ENCODE measurements around the gene JARID2.

JARID2 gene

GRCh38 chr6:15284743-15285142 is 38.9 kb downstream of the JARID2 start:
- Histone ChIP-seq H3K4me3 (ENCODE audit: low read depth, low read length, poor library complexity, severe bottlenecking) (no peak overlapping the region), H3K9ac (ENCODE audit: low read length) (no peak overlapping the region), H3K4me1 (ENCODE audit: insufficient read depth, low read length, severe bottlenecking) (no peaks in the 10 kb centered on the region), H3K9me3 (ENCODE audit: low read length) (no peaks in the 10 kb centered on the region), H2AFZ (ENCODE audit: low read length) (no peak overlapping the region), H3K36me3 (ENCODE audit: insufficient read depth, low read length) (no peaks in the 10 kb centered on the region), H3K27ac (ENCODE audit: low read depth, low read length, poor library complexity, severe bottlenecking) (no peak overlapping the region), H3K27me3 (ENCODE audit: insufficient read depth, low read length) (no peaks in the 10 kb centered on the region), H3F3A (ENCODE audit: insufficient read depth, low read length) (no peaks in the 10 kb centered on the region), H3K4me2 (ENCODE audit: low read length) (no peak overlapping the region), H4K20me1 (ENCODE audit: insufficient read depth, low read length) (no peaks in the 10 kb centered on the region), H3K9me2 (ENCODE audit: low read depth, low read length) (no peaks in the 10 kb centered on the region), H3K79me2 (ENCODE audit: insufficient read depth, low read length) (no peaks in the 10 kb centered on the region)
- no peak for TF ChIP-seq EZH2 (IDR thresholded peaks at IDR 0.05; ENCODE audit: borderline replicate concordance, low read length)
- no peak for TF ChIP-seq CTCF (IDR thresholded peaks at IDR 0.05; ENCODE audit: low read length)

- H3K9ac ChIP-seq (ENCODE audit: low read length): no peak overlapping the region
- H3K4me3 ChIP-seq (ENCODE audit: low read depth, low read length, poor library complexity, severe bottlenecking): no peak overlapping the region
- no peak overlapping the region for H3K4me2 ChIP-seq (ENCODE audit: low read length)
- no peaks in the 10 kb centered on the region for H3K4me1 ChIP-seq (ENCODE audit: insufficient read depth, low read length, severe bottlenecking)
- no peaks in the 10 kb centered on the region for H3K9me2 ChIP-seq (ENCODE audit: low read depth, low read length)
- no peaks in the 10 kb centered on the region for H3K79me2 ChIP-seq (ENCODE audit: insufficient read depth, low read length)
- H4K20me1 ChIP-seq (ENCODE audit: insufficient read depth, low read length): no peaks in the 10 kb centered on the region
- H2AFZ ChIP-seq (ENCODE audit: low read length): no peak overlapping the region
- no peak overlapping the region for H3K27ac ChIP-seq (ENCODE audit: low read depth, low read length, poor library complexity, severe bottlenecking)
- TF ChIP-seq CTCF (IDR thresholded peaks at IDR 0.05; ENCODE audit: low read length) (no peak; the same call in 1 of the 2 replicates), EZH2 (IDR thresholded peaks at IDR 0.05; ENCODE audit: borderline replicate concordance, low read length) (no peak)
- no peaks in the 10 kb centered on the region for H3K36me3 ChIP-seq (ENCODE audit: insufficient read depth, low read length)
- H3K27me3 ChIP-seq (ENCODE audit: insufficient read depth, low read length): no peaks in the 10 kb centered on the region
- 0 out of 2 replicates have a peak, but pooled peaks cover 3% of the 10 kb centered on the region for H3K9me3 ChIP-seq (ENCODE audit: low read length)
- no peaks in the 10 kb centered on the region for H3F3A ChIP-seq (ENCODE audit: insufficient read depth, low read length)
Observed at GRCh38 chr6:15285682-15286294, 39.9 kb downstream of the JARID2 start.

GRCh38 chr6:15287670-15288375 is 42.0 kb downstream of the JARID2 start:
- Histone ChIP-seq H3K36me3 (ENCODE audit: insufficient read depth, low read length) (no peaks in the 10 kb centered on the region), H3K9ac (ENCODE audit: low read length) (no peak overlapping the region), H3K4me3 (ENCODE audit: low read depth, low read length, poor library complexity, severe bottlenecking) (no peak overlapping the region), H4K20me1 (ENCODE audit: insufficient read depth, low read length) (no peaks in the 10 kb centered on the region), H3K9me3 (ENCODE audit: low read length) (0 out of 2 replicates have a peak, but pooled peaks cover 3% of the 10 kb centered on the region), H3K4me2 (ENCODE audit: low read length) (no peak overlapping the region), H2AFZ (ENCODE audit: low read length) (no peak overlapping the region), H3F3A (ENCODE audit: insufficient read depth, low read length) (no peaks in the 10 kb centered on the region), H3K4me1 (ENCODE audit: insufficient read depth, low read length, severe bottlenecking) (no peaks in the 10 kb centered on the region), H3K27me3 (ENCODE audit: insufficient read depth, low read length) (no peaks in the 10 kb centered on the region), H3K79me2 (ENCODE audit: insufficient read depth, low read length) (no peaks in the 10 kb centered on the region), H3K9me2 (ENCODE audit: low read depth, low read length) (no peaks in the 10 kb centered on the region), H3K27ac (ENCODE audit: low read depth, low read length, poor library complexity, severe bottlenecking) (no peak overlapping the region)
- no peak for TF ChIP-seq EZH2 (IDR thresholded peaks at IDR 0.05; ENCODE audit: borderline replicate concordance, low read length)
- TF ChIP-seq CTCF (IDR thresholded peaks at IDR 0.05; ENCODE audit: low read length): no peak

All from OCI-LY1 (cell line).